HG03565 (cell line): ENCODE data around the gene ARHGAP26.
"Not testable (repeated sequence)": the region's sequence is repeated elsewhere in the genome, so short reads cannot be mapped to it uniquely, and the experiment has no call there.

ENCODE experiments used
- ATAC-seq: cut with Tn5 transposase; IDR thresholded peaks from one replicate; pipeline ENCODE4 v1.9.1; 2021; ENCODE audit warnings: mild to moderate bottlenecking, moderate library complexity; ENCODE audit not compliant: unreplicated experiment

Gene ARHGAP26

DNA sequence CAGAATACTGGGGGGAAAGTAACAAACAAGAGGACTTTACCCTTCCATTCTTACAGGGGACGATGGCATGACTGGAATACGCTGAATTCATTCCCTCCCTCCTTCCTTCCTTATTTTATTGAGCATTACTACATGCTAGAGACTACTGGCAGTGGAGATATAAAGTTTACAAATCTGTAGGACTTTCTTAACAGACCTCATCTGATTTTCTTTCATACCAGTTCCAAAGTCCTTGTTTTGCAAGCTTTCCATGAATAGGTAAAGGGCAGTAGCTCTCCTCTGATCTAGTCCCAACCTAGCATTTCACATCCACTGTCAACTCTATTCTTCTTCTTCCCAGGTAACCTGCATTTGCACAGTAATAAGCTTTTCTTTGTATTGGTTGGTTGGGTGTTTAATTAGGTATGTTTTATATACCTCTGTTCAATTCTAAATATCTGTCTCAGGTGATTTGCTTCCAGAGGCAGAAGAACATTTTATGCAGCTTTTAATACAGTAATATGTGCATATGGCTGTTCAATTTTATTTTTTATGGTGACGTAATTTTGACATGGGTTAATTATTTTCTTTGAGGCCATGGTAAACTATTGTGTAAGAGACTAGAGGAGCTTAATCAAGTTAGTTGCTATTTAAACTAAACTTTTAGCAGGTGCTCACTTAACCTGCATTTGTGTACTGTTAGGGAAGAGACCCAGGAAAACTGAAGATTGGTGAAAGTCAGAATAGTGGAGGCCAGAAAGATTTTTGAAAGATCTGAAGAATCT is 150.9 kb downstream of the ARHGAP26 start:
- ATAC-seq = no peak

DNA sequence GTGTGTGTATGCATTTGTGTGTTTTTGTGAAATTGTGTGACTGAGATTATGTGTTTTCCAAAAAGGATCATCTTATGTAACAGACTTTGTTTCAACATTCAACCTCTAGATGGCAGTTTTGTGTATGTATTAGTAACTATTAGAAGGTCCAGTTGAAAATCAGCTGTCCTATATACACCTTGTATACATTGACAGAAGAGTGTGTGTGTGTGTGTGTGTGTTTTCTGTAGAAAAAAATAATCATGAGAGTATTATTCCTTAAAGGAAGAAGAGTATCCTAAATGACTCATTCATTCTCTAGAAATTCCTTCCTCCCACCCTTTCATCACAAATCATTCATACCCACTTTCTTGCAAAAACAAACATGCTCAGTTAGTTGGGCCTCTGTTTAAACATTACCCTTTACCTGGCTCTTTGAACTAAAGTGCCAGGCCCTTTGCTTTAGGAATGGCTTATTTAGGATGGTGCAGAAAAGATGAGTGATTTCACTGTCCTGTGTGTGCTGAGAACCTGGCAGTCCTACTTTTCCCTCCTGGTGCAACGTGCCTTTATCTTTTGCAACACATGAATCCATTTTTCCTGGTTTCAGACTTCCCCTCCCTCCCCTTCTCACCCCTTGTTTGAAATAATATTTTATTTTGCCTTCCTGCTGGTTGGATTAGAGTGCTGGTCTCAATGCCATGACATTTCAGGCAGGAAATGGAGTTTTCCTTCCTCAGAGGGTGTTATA is 152.2 kb downstream of the ARHGAP26 start:
- peak; percentile 67 for ATAC-seq

GRCh38 chr5:142924135-142924883 is 154.1 kb downstream of the ARHGAP26 start:
- ATAC-seq = no peak

- ATAC-seq = no peak
Measured at GRCh38 chr5:142925795-142926194, 155.6 kb downstream of the ARHGAP26 start.

GRCh38 chr5:142926549-142926948 is 156.4 kb downstream of the ARHGAP26 start:
- ATAC-seq = no peak

DNA sequence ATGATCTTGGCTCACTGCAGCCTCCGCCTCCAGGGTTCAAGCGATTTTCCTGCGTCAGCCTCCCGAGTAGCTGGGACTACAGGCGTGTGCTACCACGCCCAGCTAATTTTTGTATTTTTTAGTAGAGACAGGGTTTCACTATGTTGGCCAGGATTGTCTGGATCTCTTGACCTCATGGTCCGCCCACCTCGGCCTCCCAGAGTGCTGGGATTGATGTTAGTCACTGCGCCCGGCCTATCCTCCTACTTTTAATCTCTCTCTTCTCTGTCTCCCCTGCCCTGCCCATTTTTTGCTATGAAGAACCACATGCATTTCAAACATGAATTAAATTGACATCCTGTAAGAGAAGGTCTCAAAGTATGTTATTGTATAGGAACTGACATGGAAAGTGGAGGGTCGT is 158.8 kb downstream of the ARHGAP26 start:
- not testable (repeated sequence) for ATAC-seq

- no peak for ATAC-seq
Measured at GRCh38 chr5:142929587-142929986, 159.4 kb downstream of the ARHGAP26 start.

DNA sequence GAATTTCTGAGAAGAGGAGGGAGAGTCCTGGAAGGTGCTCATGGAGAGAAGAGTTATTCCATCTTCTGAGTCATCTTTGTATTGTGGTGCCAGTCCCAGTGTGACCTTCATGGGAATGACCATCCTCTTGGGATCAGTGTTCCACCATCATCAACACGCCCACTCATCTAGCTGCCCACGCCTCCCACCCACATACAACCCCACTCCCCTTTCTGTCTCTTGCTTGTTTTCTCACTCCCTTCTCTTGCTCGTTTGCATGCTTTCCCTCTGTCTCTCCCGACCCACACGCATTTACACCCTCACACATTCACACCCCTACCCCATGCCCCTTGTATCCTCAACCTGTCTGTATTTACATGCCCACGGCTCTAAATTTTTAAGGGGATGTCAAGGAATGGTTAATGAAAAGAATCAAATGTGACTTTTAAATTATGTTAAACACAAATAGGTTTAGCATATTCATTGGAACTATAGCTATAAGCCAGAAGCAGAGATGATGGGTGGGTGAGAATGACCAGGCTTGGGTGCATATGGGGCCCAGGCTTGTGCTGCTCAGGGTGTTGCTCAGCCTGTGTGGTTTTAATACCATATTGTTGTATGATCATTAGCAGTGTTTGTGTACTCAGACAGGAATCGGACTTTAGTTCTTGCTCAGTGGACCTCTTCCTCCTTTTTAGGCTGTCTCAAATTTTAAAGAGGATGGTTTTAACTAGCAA is 160.4 kb downstream of the ARHGAP26 start:
- ATAC-seq = no peak

DNA sequence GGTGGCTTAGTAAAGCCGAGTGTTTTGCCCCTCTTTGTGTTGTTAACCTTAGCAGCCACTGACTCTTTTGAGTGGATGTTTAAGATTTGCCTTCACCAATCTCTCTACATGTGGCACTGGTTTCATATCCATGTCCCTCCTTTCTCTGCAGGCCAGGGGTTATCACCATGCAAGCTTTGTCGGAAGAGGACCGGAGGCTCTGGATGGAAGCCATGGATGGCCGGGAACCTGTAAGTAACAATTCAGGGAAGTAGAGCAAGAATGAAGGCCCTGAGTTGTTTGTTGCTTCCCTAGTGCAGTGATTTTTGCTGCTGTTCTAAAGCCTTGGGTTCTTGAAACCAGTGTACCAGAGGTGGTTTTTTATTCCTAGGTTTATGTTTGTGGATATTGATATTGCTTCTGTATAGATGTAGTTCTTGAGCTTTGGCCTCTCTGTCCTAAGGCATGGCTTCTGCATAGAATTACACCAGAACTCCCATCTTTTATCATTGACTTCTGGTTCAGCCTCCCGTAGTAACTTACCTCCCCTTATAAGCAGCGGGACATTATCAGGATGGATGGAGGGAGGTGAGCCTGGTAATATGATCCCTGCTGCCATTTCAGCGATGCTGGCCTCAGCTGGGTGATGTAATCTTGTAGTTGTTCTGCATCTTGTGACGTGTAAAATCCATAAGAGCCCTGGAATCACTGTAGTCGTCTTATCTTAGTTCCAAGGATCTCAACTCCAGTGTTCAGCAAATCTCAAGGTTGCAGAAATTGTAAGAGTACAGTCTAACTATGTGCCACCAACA is 161.9 kb downstream of the ARHGAP26 start:
- no peak for ATAC-seq

- no peak for ATAC-seq
Measured at GRCh38 chr5:142934051-142934762, 164.0 kb downstream of the ARHGAP26 start.

DNA sequence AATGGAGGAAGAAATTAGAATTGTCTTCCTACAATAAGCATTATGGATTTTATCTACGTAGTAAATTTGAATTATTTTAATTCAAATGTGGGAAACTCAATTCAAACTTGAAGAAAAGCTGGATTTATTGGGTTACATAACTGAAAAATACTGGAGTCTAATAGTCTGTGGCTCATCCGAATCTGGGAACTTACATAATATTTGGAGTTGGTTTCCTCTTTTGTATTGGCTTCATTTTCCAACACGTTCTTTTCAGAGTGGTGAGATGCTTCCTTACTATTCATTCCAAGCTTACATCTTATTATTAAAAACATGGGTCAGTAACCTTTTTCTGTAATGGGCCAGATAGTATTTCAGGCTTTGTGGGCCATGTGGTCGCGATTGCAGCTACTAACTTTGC is 164.8 kb downstream of the ARHGAP26 start:
- ATAC-seq = no peak

- ATAC-seq = no peak
Measured at GRCh38 chr5:142937374-142937773, 167.2 kb downstream of the ARHGAP26 start.

GRCh38 chr5:142938266-142938880 is 168.2 kb downstream of the ARHGAP26 start:
- ATAC-seq = no peak

DNA sequence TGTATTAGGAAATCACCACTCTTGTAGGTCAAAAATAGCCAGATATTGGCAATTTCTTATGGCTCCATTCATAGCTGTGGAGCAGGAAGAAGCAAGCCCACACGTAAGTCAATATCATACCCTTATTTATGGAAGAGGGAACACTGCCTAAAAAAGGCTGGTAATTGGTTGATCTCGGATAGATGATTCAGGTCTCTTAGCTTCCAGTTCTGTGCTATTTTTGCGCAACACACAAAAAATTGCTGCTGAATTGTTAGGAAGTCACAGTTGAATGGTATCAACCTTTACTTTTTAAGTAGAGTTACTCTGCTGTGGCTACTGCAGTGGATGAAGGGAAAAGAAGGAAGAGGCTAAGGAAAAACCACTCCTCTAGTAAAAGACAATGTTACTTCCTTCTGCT is 168.8 kb downstream of the ARHGAP26 start:
- ATAC-seq = no peak

DNA sequence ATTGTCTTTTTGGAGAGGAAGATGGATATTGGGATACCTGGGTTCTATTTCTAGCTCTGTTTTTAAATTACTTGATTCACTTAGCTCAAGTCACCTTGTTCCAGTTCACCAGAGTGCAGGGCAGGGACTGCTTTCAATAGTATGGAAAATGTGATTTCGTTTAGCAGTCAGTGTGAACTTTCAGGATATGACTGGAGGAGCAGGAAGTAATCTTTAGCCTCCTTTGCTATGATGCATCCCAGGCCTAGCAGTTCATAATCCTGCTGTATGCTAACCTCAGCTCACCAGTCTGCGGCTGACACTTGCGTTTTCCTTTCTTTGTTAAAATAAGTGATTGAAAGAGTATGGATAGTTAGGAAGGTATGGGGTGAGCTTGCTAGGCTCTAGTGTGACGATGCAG is 169.7 kb downstream of the ARHGAP26 start:
- no peak for ATAC-seq

DNA sequence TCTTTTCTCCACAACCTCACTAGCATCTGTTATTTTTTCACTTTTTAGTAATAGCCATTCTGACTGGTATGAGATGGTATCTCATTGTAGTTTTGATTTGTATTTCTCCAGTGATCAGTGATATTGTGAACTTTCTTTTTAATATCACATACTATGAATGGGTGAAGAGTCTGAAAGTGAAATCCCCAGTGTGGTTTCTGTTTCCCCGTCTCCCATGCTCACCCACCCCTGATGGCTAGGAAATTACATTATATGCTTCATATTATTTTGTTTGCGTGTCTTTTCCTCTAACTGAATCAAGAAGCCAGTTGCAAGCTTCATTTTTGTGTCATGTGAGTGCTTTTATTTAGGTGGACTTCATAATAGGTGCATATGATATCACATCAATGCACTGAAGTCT is 171.1 kb downstream of the ARHGAP26 start:
- no peak for ATAC-seq

- no peak for ATAC-seq
Measured at GRCh38 chr5:142942901-142943300, 172.7 kb downstream of the ARHGAP26 start.

GRCh38 chr5:142944140-142944539 is 174.0 kb downstream of the ARHGAP26 start:
- no peak for ATAC-seq

DNA sequence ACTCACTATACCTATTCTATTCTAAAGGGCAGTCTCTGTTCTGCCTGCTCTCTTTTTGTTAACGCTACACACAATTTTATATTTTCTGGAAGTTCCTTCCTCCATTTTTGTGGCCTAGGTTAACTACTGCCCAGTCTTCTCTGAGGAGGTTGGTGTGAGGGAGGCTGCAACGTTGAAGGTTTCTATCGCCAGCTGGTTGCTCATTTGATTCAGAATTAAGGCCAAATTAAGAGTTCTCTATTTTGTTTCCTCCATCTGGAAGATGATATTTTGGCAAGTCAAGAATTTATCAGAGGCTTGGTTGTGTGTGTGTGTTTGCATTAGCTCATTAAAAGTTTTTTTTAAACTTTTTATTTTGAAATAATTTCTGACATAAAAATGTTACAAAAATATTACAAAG is 175.1 kb downstream of the ARHGAP26 start:
- ATAC-seq = no peak
